ENCODE data around the gene STRIP1. TPM values are rescaled to one million over a fixed set of nuclear protein-coding genes. Genes with fewer than 3 reads are reported as not detected.
A peak's percentile ranks its signal among the peaks of the same experiment; 100 is the strongest.

The STRIP1 gene
- total RNA-seq, 2 experiments from 2014 or later = 40.4 to 40.8 TPM

DNA sequence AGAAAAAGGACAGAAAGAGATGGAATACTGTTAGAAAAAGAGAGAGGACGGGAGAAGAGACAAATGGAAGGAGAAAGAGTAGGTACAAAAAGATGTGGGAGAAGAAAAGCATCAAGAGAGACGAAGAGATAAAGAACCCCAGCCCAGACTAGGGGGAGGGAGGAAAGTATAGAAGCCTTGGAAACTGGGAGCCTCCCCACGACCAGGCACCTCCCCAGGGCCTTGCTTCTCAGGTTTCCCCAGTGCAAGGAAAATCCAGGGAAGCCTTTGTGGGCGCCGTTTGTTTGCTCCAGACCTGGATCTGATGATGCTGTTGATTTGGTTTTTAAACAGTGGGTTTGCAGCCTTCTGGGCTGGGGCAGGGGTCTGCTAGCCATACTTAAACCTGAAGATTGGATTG, 51.2 kb downstream of the STRIP1 start:
- Mint-ChIP-seq H3K36me3 (no peaks in the 10 kb centered on the region), H3K27me3 (peaks cover 57% of the 10 kb centered on the region), H3K27ac (no peak overlapping the region), H3K4me3 (no peak overlapping the region), H3K9me3 (ENCODE audit: low read depth) (no peaks in the 10 kb centered on the region), H3K4me1 (peaks cover 17% of the 10 kb centered on the region)
- ATAC-seq (no peak), DNase-seq (no peak)
- CTCF ChIA-PET = interaction anchor here (1.3 to 7.7 kb wide), 2 partner anchors 14 to 20 kb away, joined by 3 to 106 read pairs; no protein-coding TSS in a partner anchor

DNA sequence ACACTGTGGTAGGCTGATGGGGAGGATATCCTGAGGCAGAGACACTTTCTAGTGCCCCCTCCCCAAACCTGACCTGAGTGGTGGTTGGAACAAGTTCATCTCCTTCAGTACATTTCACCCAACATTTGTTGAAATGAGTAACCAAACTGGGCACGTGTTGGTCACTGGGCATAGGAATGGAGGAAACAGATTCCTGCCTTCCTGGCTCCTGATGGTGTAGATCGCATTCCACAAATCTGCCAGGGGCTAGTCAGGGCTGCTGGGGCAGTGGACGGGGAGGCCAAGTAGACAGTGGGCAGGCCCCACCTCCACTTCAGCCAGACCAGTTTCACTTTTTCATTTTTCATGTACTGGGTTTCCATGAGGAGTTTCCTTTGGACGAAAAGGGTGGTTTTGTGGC, 52.5 kb downstream of the STRIP1 start:
- Mint-ChIP-seq H3K9me3 (ENCODE audit: low read depth) (no peaks in the 10 kb centered on the region), H3K36me3 (no peaks in the 10 kb centered on the region), H3K4me1 (peaks cover 17% of the 10 kb centered on the region), H3K27me3 (peaks cover 57% of the 10 kb centered on the region), H3K27ac (no peak overlapping the region), H3K4me3 (no peak overlapping the region)
- DNase-seq (no peak), ATAC-seq (no peak)
- CTCF ChIA-PET = interaction anchor here (1.3 to 7.7 kb wide), 7 partner anchors 14 to 52 kb away, joined by 3 to 106 read pairs (median 7); partner anchors contain the start of gene STRIP1

DNA sequence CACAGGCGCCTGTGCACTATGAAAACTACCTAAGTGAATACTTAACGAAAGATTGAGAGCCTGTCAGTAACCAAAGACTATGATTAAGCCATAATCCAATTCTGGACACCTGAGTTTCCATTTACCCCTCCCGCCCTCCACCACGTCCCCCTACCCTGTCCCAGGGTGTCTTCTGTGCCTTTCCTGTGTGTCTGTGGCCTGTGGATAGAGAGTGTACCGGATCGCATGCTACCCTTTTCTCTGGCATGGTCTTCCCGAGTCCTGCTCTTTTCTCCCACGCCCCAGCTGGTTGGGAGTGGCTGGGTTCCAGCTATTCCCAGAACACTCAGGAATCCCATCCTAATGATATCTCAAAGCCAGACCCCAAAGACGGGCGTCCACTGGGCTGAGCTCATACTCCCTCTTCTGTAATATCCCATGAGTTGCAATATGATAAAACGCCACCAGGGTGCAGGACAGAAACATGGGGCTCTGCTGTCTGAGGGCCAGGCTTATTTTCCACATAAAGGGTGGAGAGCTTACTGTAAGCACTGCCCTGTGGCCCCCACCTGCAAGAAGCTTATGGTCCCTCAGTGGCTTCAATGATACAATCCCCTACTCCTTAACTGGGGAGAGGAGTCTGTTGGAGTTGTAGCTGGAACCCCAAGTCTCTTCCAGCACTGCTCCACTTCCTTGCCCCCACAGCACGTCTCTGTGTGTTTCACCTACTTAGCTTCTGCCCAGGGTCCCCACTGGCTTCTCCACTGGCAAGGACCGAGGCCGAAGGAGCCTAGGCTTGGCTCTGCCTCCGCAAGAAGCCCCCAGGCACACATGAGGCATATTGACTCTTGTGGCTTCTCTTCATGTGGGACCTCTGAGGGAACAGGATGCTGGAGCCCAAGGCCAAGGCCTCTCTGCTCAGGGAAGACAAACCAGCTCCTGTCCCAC, 53.7 kb downstream of the STRIP1 start:
- Mint-ChIP-seq H3K9me3 (ENCODE audit: low read depth) (no peaks in the 10 kb centered on the region), H3K27ac (no peak overlapping the region)

DNA sequence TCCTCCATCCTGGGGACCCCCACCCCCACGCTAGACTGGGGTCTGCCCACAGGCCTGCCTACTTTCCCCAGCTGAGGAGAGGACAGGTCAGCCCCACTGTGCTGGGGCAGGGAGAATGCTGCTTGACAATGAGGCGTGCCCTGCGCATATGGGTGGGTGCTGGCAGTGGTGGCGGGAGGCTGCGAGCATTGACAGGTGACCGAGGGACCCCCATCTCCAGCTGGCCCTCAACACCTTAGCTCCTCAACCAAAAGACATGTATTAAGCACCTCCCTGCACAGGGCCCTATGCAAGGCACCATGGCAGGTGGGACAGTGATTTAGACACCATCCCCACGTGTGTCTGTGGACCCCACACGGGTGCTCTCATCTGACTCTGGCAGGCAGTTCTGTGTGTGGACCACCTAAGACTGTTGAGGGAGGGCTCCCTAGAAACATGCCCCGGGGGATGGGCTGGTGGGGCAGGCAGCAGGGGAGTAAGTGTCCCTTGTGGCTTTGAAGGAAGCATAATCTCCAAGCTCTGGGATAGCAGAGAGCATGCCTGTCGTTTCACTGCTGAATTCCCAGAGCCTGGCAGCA, 54.4 kb downstream of the STRIP1 start:
- peaks cover 54% of the 10 kb centered on the region for H3K27me3 Mint-ChIP-seq
- no peak for DNase-seq

More for the DNA sequence above, 53.7 kb downstream of the STRIP1 start:
- H3K4me3 Mint-ChIP-seq = no peak overlapping the region
- peak; percentile 74 for ATAC-seq
- no peaks in the 10 kb centered on the region for H3K36me3 Mint-ChIP-seq
- H3K27me3 Mint-ChIP-seq = peaks cover 57% of the 10 kb centered on the region
- DNase-seq = peak; percentile 67
- peaks cover 13% of the 10 kb centered on the region for H3K4me1 Mint-ChIP-seq
- CTCF ChIA-PET = interaction anchor here (0.7 to 7.7 kb wide), 30 partner anchors 9 to 408 kb away, joined by 3 to 106 read pairs (median 4); partner anchors contain the start of genes AHCYL1, ALX3 and STRIP1

DNA sequence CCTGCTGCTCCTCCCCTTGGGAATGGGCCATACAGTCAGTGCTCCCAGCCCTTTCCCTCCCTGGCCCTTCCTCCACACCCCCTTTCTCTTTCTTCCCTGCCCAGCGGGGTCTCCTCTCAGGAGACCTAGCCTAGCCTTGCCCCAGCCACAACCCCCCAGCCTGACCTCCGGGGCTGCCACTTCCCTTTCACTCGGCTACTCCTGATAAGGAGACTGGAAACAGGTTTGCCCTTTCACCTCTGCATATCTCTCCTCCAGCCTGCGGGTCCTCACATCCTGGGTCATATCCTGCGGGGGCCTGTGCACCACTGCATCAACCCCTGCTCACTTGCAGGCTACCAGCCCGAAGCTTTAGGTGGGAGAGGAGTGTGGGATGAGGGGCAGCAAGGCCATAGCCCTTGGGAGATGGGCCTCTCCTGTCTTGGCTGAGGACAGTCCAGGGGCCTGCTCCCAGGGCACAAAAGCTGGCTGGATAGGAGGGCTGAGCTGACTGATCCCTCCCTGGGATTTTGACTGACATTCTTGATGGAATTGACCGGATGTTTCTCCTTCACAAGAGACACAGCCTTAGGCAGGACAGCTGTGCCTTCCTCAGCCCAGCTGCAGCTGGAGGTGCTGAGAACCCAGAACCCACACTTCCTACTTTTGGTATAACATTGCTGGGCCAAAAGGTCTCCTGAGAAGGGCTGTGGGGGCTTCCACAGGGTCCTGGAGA, 55.3 kb downstream of the STRIP1 start:
- Mint-ChIP-seq H3K4me1 (peaks cover 4% of the 10 kb centered on the region), H3K27me3 (peaks cover 52% of the 10 kb centered on the region), H3K4me3 (no peak overlapping the region), H3K36me3 (no peaks in the 10 kb centered on the region), H3K27ac (no peak overlapping the region), H3K9me3 (ENCODE audit: low read depth) (no peaks in the 10 kb centered on the region)
- CTCF ChIA-PET = interaction anchor here (1.2 to 7.7 kb wide), 3 partner anchors 16 to 37 kb away, joined by 3 to 106 read pairs (median 5); no protein-coding TSS in a partner anchor
- DNase-seq (no peak), ATAC-seq (no peak)

More for the DNA sequence above, 54.4 kb downstream of the STRIP1 start:
- H3K36me3 Mint-ChIP-seq = no peaks in the 10 kb centered on the region
- no peaks in the 10 kb centered on the region for H3K9me3 Mint-ChIP-seq (ENCODE audit: low read depth)
- no peak for ATAC-seq
- CTCF ChIA-PET = interaction anchor here (0.8 to 7.7 kb wide), 21 partner anchors 8 to 371 kb away, joined by 3 to 106 read pairs (median 4); partner anchors contain the start of genes AHCYL1, ALX3 and STRIP1
- H3K4me1 Mint-ChIP-seq = peaks cover 8% of the 10 kb centered on the region
- H3K4me3 Mint-ChIP-seq = no peak overlapping the region
- H3K27ac Mint-ChIP-seq = no peak overlapping the region

DNA sequence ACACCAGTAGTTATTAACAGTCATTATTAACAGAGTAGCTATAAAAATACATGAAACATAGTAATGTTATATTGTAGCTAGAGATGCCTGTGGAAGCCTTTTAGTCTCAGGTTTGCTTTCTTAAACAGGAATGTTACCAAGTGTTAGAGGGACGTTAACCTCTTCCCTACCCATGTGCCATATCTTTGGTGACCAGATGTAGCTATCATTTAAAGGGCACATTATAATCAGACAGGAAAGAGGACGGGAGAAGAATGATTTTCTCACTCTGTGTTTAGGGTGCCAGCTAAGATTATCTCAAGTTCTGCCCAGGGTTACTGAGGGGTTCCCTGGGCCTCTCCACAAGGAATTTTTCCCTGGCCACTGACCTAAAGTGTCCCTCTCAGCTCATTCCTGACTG, 57.0 kb downstream of the STRIP1 start:
- Mint-ChIP-seq H3K27me3 (peaks cover 44% of the 10 kb centered on the region), H3K4me3 (no peak overlapping the region), H3K36me3 (no peaks in the 10 kb centered on the region), H3K4me1 (peaks cover 2% of the 10 kb centered on the region), H3K9me3 (ENCODE audit: low read depth) (no peaks in the 10 kb centered on the region), H3K27ac (no peak overlapping the region)
- DNase-seq (no peak), ATAC-seq (no peak)
- CTCF ChIA-PET = interaction anchor here (0.7 to 7.7 kb wide), 5 partner anchors 9 to 62 kb away, joined by 3 to 106 read pairs (median 5); partner anchors contain the start of gene ALX3

DNA sequence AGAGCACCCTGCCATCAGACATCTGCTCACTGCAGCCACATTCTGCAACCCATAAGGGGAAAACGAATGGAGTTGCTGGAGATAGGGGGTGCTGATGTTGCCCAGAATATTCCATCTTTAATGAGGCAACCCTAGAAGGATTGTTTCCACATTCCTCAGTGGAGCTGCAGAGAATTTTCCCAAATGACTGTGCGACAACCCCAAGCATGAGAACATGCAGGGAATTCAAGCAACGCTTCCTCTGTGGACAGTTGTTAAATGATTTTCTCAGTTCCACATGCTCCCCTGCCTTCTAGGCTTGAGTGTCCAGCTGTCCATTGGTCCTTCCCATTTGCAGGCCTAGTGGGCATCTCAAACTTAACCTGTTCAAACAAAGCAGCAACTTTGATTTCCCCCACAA, 57.4 kb downstream of the STRIP1 start:
- H3K27me3 Mint-ChIP-seq = peaks cover 43% of the 10 kb centered on the region
- DNase-seq = no peak
- H3K27ac Mint-ChIP-seq = no peak overlapping the region
- no peak overlapping the region for H3K4me3 Mint-ChIP-seq
- ATAC-seq = no peak
- H3K4me1 Mint-ChIP-seq = peaks cover 2% of the 10 kb centered on the region
- H3K9me3 Mint-ChIP-seq (ENCODE audit: low read depth) = no peaks in the 10 kb centered on the region
- CTCF ChIA-PET = interaction anchor here (0.7 to 7.7 kb wide), 3 partner anchors 9 to 21 kb away, joined by 3 to 106 read pairs (median 5); partner anchors contain the start of gene ALX3
- no peaks in the 10 kb centered on the region for H3K36me3 Mint-ChIP-seq

GRCh38 chr1:110092991-110093390, 58.6 kb downstream of the STRIP1 start:
- H3K4me1 Mint-ChIP-seq = peaks cover under 1% of the 10 kb centered on the region
- DNase-seq = no peak
- no peak for ATAC-seq
- H3K9me3 Mint-ChIP-seq (ENCODE audit: low read depth) = no peaks in the 10 kb centered on the region
- peaks cover 37% of the 10 kb centered on the region for H3K27me3 Mint-ChIP-seq
- no peaks in the 10 kb centered on the region for H3K36me3 Mint-ChIP-seq
- CTCF ChIA-PET = interaction anchor here (1.0 to 7.7 kb wide), 2 partner anchors 11 to 13 kb away, joined by 3 to 106 read pairs; no protein-coding TSS in a partner anchor
- H3K27ac Mint-ChIP-seq = no peak overlapping the region
- H3K4me3 Mint-ChIP-seq = no peak overlapping the region

- ATAC-seq (no peak), DNase-seq (no peak)
- no peaks in the 10 kb centered on the region for H3K9me3 Mint-ChIP-seq (ENCODE audit: low read depth)
- CTCF ChIA-PET = interaction anchor here (1.4 kb wide), 1 partner anchor 35 kb away, joined by 4 read pairs; no protein-coding TSS in a partner anchor
- H3K36me3 Mint-ChIP-seq = no peaks in the 10 kb centered on the region
- peaks cover 43% of the 10 kb centered on the region for H3K27me3 Mint-ChIP-seq
- H3K4me3 Mint-ChIP-seq = no peak overlapping the region
- no peaks in the 10 kb centered on the region for H3K4me1 Mint-ChIP-seq
- no peak overlapping the region for H3K27ac Mint-ChIP-seq
Measured at GRCh38 chr1:110094931-110095654, 60.7 kb downstream of the STRIP1 start.

DNA sequence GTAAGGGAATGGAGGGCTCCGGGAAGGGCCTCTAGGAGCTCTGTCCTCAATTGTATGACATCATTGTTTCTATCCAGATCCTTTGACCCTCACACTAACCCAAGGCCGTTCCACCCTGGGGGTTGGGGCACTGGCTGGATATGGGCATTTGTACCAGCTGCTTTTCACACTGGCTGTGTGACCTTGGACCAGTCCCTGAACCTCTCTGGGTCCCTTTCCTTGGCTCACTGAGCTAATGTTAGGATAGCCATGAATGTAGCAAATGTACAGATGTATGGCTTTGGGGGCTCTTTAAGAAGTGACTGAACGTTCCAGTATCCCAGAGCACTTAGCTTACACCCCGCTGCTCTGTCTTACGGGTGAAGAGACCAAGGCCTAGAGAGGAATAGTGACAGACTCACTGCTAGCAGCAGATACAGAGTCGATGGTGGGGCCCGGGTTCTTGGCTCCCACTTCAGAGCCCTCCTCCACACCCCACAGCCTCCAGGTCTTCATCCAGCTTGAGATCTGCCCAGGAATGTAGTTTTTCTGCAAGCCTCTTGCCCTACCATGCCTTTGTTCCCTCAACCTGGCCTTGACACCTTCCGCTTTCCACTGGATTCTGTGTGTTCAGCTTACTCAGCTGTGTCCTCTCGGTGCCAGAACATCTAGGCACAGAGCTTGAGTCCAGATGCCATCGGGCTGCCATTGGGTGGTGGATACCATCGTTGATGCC, 63.2 kb downstream of the STRIP1 start:
- peaks cover 32% of the 10 kb centered on the region for H3K27me3 Mint-ChIP-seq
- no peak overlapping the region for H3K4me3 Mint-ChIP-seq
- no peaks in the 10 kb centered on the region for H3K36me3 Mint-ChIP-seq
- CTCF ChIA-PET = interaction anchor here (1.0 to 2.9 kb wide), 5 partner anchors 8 to 44 kb away, joined by 3 to 15 read pairs (median 4); no protein-coding TSS in a partner anchor
- H3K4me1 Mint-ChIP-seq = no peaks in the 10 kb centered on the region
- H3K27ac Mint-ChIP-seq = no peak overlapping the region
- ATAC-seq (no peak), DNase-seq (no peak)
- no peaks in the 10 kb centered on the region for H3K9me3 Mint-ChIP-seq (ENCODE audit: low read depth)

GRCh38 chr1:110098222-110099026, 64.0 kb downstream of the STRIP1 start:
- no peaks in the 10 kb centered on the region for H3K36me3 Mint-ChIP-seq
- DNase-seq = no peak
- CTCF ChIA-PET = interaction anchor here (1.2 to 2.9 kb wide), 4 partner anchors 7 to 45 kb away, joined by 3 to 15 read pairs (median 6); no protein-coding TSS in a partner anchor
- no peaks in the 10 kb centered on the region for H3K9me3 Mint-ChIP-seq (ENCODE audit: low read depth)
- no peak overlapping the region for H3K27ac Mint-ChIP-seq
- peaks cover 29% of the 10 kb centered on the region for H3K27me3 Mint-ChIP-seq
- H3K4me3 Mint-ChIP-seq = no peak overlapping the region
- no peaks in the 10 kb centered on the region for H3K4me1 Mint-ChIP-seq
- no peak for ATAC-seq

Data from activated CD8-positive, alpha-beta memory T cell treated with anti-CD3 and anti-CD28 coated beads, Interleukin-2, amount 10 ng/mL, durations not matched to agents 7 days and 5 days (primary cell).